Adipose tissue (tissue), 3 donors: Measurements from ENCODE around the gene LEMD1. TPM values are rescaled to one million over a fixed set of nuclear protein-coding genes. Genes with fewer than 3 reads are reported as not detected.
"Not testable (repeated sequence)": the region's sequence is repeated elsewhere in the genome, so short reads cannot be mapped to it uniquely, and the experiment has no call there.

Experiments
- H3K27ac ChIP-seq: one replicate; pipeline ENCODE4 v1.5.1; 2013; ENCODE audit warnings: low read depth, low read length
- WGBS, 3 donors: extraction: QIAGEN DNeasy Blood & Tissue Kit; methylation state at CpG; one replicate each; pipeline ENCODE4 v1.1.7; 2013; 5-methylcytosine and 5-hydroxymethylcytosine counted together
- polyA plus RNA-seq, 3 donors: library from polyadenylated mRNA; stranded (reverse); fragments of 200-250 nt; gene quantifications; one replicate each; pipeline ENCODE4 v1.2.3, GENCODE V29; 2013
- donor health status: healthy with polysubstance abuse.
- donor health status: Bipolar disorder and iron deficiency.
- donor health status: healthy.

The LEMD1 gene
- polyA plus RNA-seq, 3 donors, result 0.22 TPM; not detected in 2

- no peak overlapping the region for H3K27ac ChIP-seq
- 92 to 97% (median 92%) methylated on average over 4 of the region's 4 CpGs for WGBS, 3 donors
Measured at GRCh38 chr1:205398586-205398985, 23.3 kb downstream of the LEMD1 start.

GRCh38 chr1:205396967-205397616, 24.8 kb downstream of the LEMD1 start:
- WGBS, 3 donors, result 4 to 7% (median 7%) methylated on average over 6 of the region's 6 CpGs
- no peak overlapping the region for H3K27ac ChIP-seq

GRCh38 chr1:205395616-205396015, 26.2 kb downstream of the LEMD1 start:
- 77 to 85% (median 80%) methylated on average over 3 of the region's 3 CpGs for WGBS, 3 donors
- no peak overlapping the region for H3K27ac ChIP-seq

- H3K27ac ChIP-seq, result no peak overlapping the region
- WGBS, 3 donors, result 76 to 94% (median 93%) methylated on average over 1 of the region's 1 CpG
Measured at GRCh38 chr1:205392650-205393049, 29.2 kb downstream of the LEMD1 start.

- H3K27ac ChIP-seq, result no peak overlapping the region
- WGBS, 3 donors, result 88 to 92% (median 91%) methylated on average over 7 of the region's 7 CpGs
Measured at GRCh38 chr1:205391386-205391785, 30.5 kb downstream of the LEMD1 start.

GRCh38 chr1:205387845-205388244, 34.0 kb downstream of the LEMD1 start:
- WGBS, 3 donors, result 90 to 98% (median 96%) methylated on average over 2 of the region's 2 CpGs
- H3K27ac ChIP-seq, result no peak overlapping the region

GRCh38 chr1:205382990-205383389, 38.9 kb downstream of the LEMD1 start:
- WGBS, 3 donors, result 84 to 90% (median 88%) methylated on average over 3 of the region's 3 CpGs
- H3K27ac ChIP-seq, result not testable (repeated sequence)

- WGBS, 3 donors, result 70 to 91% (median 80%) methylated on average over 4 of the region's 4 CpGs
- H3K27ac ChIP-seq, result no peak overlapping the region
Measured at GRCh38 chr1:205382561-205382960, 39.3 kb downstream of the LEMD1 start.

- H3K27ac ChIP-seq, result no peak overlapping the region
- 89 to 92% (median 91%) methylated on average over 6 of the region's 6 CpGs for WGBS, 3 donors
Measured at GRCh38 chr1:205381305-205381704, 40.6 kb downstream of the LEMD1 start.

GRCh38 chr1:205380882-205381281, 41.0 kb downstream of the LEMD1 start:
- 11 to 70% (median 65%) methylated on average over 2 of the region's 2 CpGs for WGBS, 3 donors
- H3K27ac ChIP-seq, result no peak overlapping the region

GRCh38 chr1:205379056-205379455, 42.8 kb downstream of the LEMD1 start:
- no peak overlapping the region for H3K27ac ChIP-seq
- 71 to 76% (median 73%) methylated on average over 8 of the region's 8 CpGs for WGBS, 3 donors

GRCh38 chr1:205377355-205377754, 44.5 kb downstream of the LEMD1 start:
- H3K27ac ChIP-seq, result no peak overlapping the region
- WGBS, 3 donors, result 91 to 96% (median 95%) methylated on average over 3 of the region's 3 CpGs

- H3K27ac ChIP-seq, result no peak overlapping the region
- 71 to 89% (median 76%) methylated on average over 4 of the region's 4 CpGs for WGBS, 3 donors
Measured at GRCh38 chr1:205376739-205377138, 45.1 kb downstream of the LEMD1 start.

- H3K27ac ChIP-seq, result no peak overlapping the region
- 35 to 41% (median 38%) methylated on average over 6 of the region's 6 CpGs for WGBS, 3 donors
Measured at GRCh38 chr1:205375835-205376545, 45.9 kb downstream of the LEMD1 start.

GRCh38 chr1:205374210-205375078, 47.4 kb downstream of the LEMD1 start:
- 44 to 53% (median 50%) methylated on average over 10 of the region's 10 CpGs for WGBS, 3 donors
- no peak overlapping the region for H3K27ac ChIP-seq

- H3K27ac ChIP-seq, result no peak overlapping the region
- 88 to 93% (median 93%) methylated on average over 2 of the region's 2 CpGs for WGBS, 3 donors
Measured at GRCh38 chr1:205373798-205374175, 48.1 kb downstream of the LEMD1 start.

GRCh38 chr1:205373022-205373797, 48.6 kb downstream of the LEMD1 start:
- H3K27ac ChIP-seq, result no peak overlapping the region
- 45 to 51% (median 48%) methylated on average over 9 of the region's 9 CpGs for WGBS, 3 donors

GRCh38 chr1:205371871-205372660, 49.8 kb downstream of the LEMD1 start:
- H3K27ac ChIP-seq, result no peak overlapping the region
- WGBS, 3 donors, result 53 to 59% (median 54%) methylated on average over 11 of the region's 11 CpGs
